ENCODE data around the gene UBR2. TPM values are rescaled to one million over a fixed set of nuclear protein-coding genes. Genes with fewer than 3 reads are reported as not detected.

Gene UBR2
- total and polyA plus RNA-seq, 2 donors (not counting 1 experiment from before 2014, with no cell fraction given), result 17.9 to 34.7 TPM

DNA sequence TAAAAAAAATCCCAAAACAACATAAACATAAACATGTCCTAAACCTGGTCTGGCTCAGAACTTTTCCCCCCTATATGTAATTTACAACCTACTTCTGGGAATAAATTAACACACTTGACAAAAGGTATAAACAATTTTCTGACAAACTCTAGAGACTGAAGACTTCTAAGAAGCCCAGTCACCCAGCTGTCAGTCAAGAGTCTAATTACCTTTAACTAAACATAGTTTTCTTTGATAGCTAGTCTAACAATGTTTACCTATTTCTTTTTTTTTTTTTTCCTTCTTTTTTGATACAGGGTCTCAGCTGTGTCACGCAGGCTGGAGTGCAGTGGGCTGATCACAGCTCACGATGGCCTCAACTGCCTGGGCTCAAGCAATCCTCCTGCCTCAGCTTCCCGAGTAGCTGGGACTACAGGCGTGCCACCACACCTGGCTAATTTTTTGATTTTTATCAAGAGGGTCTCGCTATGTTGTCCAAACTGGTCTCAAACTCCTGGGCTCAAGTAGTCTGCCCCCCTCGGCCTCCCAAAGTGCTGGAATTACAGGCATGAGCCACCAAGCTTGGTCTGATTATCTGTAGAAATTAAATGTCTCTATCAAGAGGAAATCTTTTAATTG is 932 bp upstream of the UBR2 start:
- Histone ChIP-seq H4K20me1 (ENCODE audit: control insufficient read depth, extremely low read depth, insufficient read depth, low read length) (no peaks in the 10 kb centered on the region), H3K27me3 (ENCODE audit: control insufficient read depth, insufficient read depth, low read length) (no peaks in the 10 kb centered on the region), H2AFZ (ENCODE audit: low read length) (no peak overlapping the region), H3K4me1 (ENCODE audit: control insufficient read depth, extremely low read depth, insufficient read depth, low read length) (no peaks in the 10 kb centered on the region), H3K4me3 (replicated peaks in 1 of 4; ENCODE audit: control extremely low read depth in 1 of 4, insufficient read depth in 1 of 4, low read depth in 3 of 4, low read length in 4 of 4) (no peak overlapping the region), H3K9ac (ENCODE audit: insufficient read depth, low read length) (no peak overlapping the region), H3K79me2 (ENCODE audit: control insufficient read depth, insufficient read depth, low read length) (peaks cover 40% of the 10 kb centered on the region), H3K36me3 (ENCODE audit: control insufficient read depth, insufficient read depth, low read length) (no peaks in the 10 kb centered on the region), H3K27ac (ENCODE audit: insufficient read depth, low read length) (no peak overlapping the region), H3K9me3 (ENCODE audit: control insufficient read depth, insufficient read depth, low read depth, low read length) (no peaks in the 10 kb centered on the region), H3K4me2 (ENCODE audit: extremely low read depth, insufficient read depth, low read length) (no peak overlapping the region)
- TF ChIP-seq, protein P1, sequence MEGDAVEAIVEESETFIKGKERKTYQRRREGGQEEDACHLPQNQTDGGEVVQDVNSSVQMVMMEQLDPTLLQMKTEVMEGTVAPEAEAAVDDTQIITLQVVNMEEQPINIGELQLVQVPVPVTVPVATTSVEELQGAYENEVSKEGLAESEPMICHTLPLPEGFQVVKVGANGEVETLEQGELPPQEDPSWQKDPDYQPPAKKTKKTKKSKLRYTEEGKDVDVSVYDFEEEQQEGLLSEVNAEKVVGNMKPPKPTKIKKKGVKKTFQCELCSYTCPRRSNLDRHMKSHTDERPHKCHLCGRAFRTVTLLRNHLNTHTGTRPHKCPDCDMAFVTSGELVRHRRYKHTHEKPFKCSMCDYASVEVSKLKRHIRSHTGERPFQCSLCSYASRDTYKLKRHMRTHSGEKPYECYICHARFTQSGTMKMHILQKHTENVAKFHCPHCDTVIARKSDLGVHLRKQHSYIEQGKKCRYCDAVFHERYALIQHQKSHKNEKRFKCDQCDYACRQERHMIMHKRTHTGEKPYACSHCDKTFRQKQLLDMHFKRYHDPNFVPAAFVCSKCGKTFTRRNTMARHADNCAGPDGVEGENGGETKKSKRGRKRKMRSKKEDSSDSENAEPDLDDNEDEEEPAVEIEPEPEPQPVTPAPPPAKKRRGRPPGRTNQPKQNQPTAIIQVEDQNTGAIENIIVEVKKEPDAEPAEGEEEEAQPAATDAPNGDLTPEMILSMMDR (conservative IDR thresholded peaks at IDR 0.05 in 1 of 2, IDR thresholded peaks at IDR 0.05 in 1 of 2; ENCODE audit: low read depth in 1 of 2, low read length in 2 of 2), result no peak
- no peak for TF ChIP-seq EZH2 (IDR thresholded peaks at IDR 0.05; ENCODE audit: low read length, missing control alignments)
- no peak for DNase-seq (ENCODE audit: low read depth in 2 of 2)

DNA sequence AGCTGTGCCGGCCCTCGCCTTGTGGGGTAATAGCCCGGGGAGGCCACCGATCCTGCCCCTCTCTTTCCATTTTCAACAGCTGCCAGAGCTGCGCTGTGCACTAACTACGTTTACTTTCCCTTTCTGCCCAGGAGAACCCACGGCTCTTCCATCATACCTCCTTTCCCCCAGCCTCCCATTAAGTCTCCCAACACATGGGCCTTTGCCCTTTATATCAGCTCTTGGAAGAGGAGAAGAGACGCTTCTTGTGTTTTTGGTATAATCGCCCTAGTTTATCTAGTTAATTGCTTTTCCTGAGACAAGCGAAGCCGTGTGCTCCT is 637 bp downstream of the UBR2 start:
- H4K20me1 ChIP-seq (ENCODE audit: control insufficient read depth, extremely low read depth, insufficient read depth, low read length), result no peaks in the 10 kb centered on the region
- H3K9me3 ChIP-seq (ENCODE audit: control insufficient read depth, insufficient read depth, low read depth, low read length), result no peaks in the 10 kb centered on the region
- H3K36me3 ChIP-seq (ENCODE audit: control insufficient read depth, insufficient read depth, low read length), result no peaks in the 10 kb centered on the region
- TF ChIP-seq, protein P1 (conservative IDR thresholded peaks at IDR 0.05 in 1 of 2, IDR thresholded peaks at IDR 0.05 in 1 of 2; ENCODE audit: low read depth in 1 of 2, low read length in 2 of 2), result no peak
- no peak for TF ChIP-seq EZH2 (IDR thresholded peaks at IDR 0.05; ENCODE audit: low read length, missing control alignments)
- H3K4me2 ChIP-seq (ENCODE audit: extremely low read depth, insufficient read depth, low read length), result peak overlapping the region; percentile 86
- DNase-seq (ENCODE audit: low read depth in 2 of 2), result peak in 1 of 2 donors; percentile 53
- peak overlapping the region; percentile 97 for H3K27ac ChIP-seq (ENCODE audit: insufficient read depth, low read length)
- peak overlapping the region; percentile 85 to 100 (median 96) for H3K4me3 ChIP-seq (replicated peaks in 1 of 4; ENCODE audit: control extremely low read depth in 1 of 4, insufficient read depth in 1 of 4, low read depth in 3 of 4, low read length in 4 of 4)
- peak overlapping the region; percentile 97 for H3K9ac ChIP-seq (ENCODE audit: insufficient read depth, low read length)
- no peaks in the 10 kb centered on the region for H3K27me3 ChIP-seq (ENCODE audit: control insufficient read depth, insufficient read depth, low read length)
- no peaks in the 10 kb centered on the region for H3K4me1 ChIP-seq (ENCODE audit: control insufficient read depth, extremely low read depth, insufficient read depth, low read length)
- peaks cover 46% of the 10 kb centered on the region for H3K79me2 ChIP-seq (ENCODE audit: control insufficient read depth, insufficient read depth, low read length)
- H2AFZ ChIP-seq (ENCODE audit: low read length), result peak overlapping the region; percentile 98

DNA sequence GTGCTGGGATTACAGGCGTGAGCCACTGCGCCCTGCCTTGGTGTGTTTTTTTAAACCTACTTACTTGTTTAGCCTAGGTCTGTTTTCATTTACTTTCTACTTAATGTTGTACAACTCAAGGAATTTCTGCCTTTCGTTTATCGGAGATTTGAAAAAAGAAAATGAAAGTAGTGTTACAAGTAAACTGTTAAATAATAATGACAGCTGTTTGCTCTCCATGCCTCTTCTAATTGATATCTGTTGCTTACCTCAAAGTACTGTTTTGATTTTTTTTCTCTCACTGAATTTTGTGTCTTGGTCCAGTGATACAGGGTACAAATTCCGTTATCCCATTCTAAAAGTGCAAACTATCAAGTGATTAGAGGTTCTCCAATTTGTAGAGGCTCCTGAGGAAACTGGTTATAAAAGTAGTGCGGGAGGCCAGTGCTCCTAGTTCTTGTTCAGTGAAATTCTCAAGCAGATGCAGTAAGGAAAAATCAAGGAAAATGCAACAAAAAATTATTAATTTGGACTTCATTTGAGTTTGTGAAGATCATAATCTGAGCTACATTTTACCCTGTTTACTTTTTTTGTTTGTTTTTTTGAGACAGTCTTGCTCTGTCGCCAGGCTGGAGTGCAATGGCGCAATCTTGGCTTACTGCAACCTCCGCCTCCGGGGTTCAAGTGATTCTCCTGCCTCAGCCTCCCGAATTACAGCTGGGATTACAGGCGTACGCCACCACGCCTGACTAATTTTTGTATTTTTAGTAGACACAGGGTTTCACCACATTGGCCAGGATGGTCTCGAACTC is 2.2 kb downstream of the UBR2 start:
- Histone ChIP-seq H3K4me1 (ENCODE audit: control insufficient read depth, extremely low read depth, insufficient read depth, low read length) (no peaks in the 10 kb centered on the region), H3K4me3 (replicated peaks in 1 of 4; ENCODE audit: control extremely low read depth in 1 of 4, insufficient read depth in 1 of 4, low read depth in 3 of 4, low read length in 4 of 4) (peak overlapping the region; percentile 85 to 100 (median 96)), H3K27me3 (ENCODE audit: control insufficient read depth, insufficient read depth, low read length) (no peaks in the 10 kb centered on the region), H3K36me3 (ENCODE audit: control insufficient read depth, insufficient read depth, low read length) (no peaks in the 10 kb centered on the region), H3K27ac (ENCODE audit: insufficient read depth, low read length) (peak overlapping the region; percentile 1), H3K79me2 (ENCODE audit: control insufficient read depth, insufficient read depth, low read length) (peaks cover 57% of the 10 kb centered on the region), H3K4me2 (ENCODE audit: extremely low read depth, insufficient read depth, low read length) (peak overlapping the region; percentile 53), H3K9me3 (ENCODE audit: control insufficient read depth, insufficient read depth, low read depth, low read length) (no peaks in the 10 kb centered on the region), H4K20me1 (ENCODE audit: control insufficient read depth, extremely low read depth, insufficient read depth, low read length) (no peaks in the 10 kb centered on the region), H2AFZ (ENCODE audit: low read length) (no peak overlapping the region), H3K9ac (ENCODE audit: insufficient read depth, low read length) (no peak overlapping the region)
- no peak for TF ChIP-seq EZH2 (IDR thresholded peaks at IDR 0.05; ENCODE audit: low read length, missing control alignments)
- TF ChIP-seq, protein P1 (conservative IDR thresholded peaks at IDR 0.05 in 1 of 2, IDR thresholded peaks at IDR 0.05 in 1 of 2; ENCODE audit: low read depth in 1 of 2, low read length in 2 of 2), result no peak
- DNase-seq (ENCODE audit: low read depth in 2 of 2), result peak in 1 of 2 donors; percentile 15

Measured in fibroblast of lung (primary cell).